ENCODE measurements around the gene PHF21B.

DNA sequence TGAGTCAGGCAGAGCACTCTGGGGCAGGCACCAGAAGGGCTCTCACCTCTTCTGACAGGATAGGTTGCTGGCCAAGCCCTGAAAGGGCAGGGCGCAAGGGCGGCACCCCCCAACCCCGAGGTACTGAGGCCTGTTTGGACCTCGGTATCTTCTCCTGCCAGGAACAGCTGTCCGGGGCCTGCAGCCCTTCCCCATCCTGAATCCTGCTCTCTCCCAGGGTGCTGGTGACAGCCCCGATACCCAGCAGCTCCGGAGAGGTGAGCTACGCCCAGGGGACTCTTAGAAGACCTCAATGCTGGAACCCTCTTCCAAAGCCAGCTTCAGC lies 79.1 kb downstream of the PHF21B start:
- TF ChIP-seq, protein P1, sequence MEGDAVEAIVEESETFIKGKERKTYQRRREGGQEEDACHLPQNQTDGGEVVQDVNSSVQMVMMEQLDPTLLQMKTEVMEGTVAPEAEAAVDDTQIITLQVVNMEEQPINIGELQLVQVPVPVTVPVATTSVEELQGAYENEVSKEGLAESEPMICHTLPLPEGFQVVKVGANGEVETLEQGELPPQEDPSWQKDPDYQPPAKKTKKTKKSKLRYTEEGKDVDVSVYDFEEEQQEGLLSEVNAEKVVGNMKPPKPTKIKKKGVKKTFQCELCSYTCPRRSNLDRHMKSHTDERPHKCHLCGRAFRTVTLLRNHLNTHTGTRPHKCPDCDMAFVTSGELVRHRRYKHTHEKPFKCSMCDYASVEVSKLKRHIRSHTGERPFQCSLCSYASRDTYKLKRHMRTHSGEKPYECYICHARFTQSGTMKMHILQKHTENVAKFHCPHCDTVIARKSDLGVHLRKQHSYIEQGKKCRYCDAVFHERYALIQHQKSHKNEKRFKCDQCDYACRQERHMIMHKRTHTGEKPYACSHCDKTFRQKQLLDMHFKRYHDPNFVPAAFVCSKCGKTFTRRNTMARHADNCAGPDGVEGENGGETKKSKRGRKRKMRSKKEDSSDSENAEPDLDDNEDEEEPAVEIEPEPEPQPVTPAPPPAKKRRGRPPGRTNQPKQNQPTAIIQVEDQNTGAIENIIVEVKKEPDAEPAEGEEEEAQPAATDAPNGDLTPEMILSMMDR (IDR thresholded peaks at IDR 0.05), result no peak
- no peak for TF ChIP-seq POLR2A (IDR thresholded peaks at IDR 0.05; ENCODE audit: low read depth)

Measured in esophagus muscularis mucosa (tissue), 3 donors.